DND-41 (cell line): ENCODE results near the gene ZFAND6.

Source experiments
- CTCF ChIP-seq: IDR thresholded peaks from 2 replicates; pipeline ENCODE4 v1.5.1; 2012; ENCODE audit warnings: borderline replicate concordance, low read length, moderate library complexity, mild to moderate bottlenecking; ENCODE audit not compliant: poor library complexity, severe bottlenecking; ENCODE audit errors: extremely low read depth
- EZH2 ChIP-seq: IDR thresholded peaks from 3 replicates; pipeline ENCODE4 v1.6.1; 2012; ENCODE audit warnings: borderline replicate concordance, low read depth, mild to moderate bottlenecking, moderate library complexity, low read length, inconsistent platforms; ENCODE audit not compliant: severe bottlenecking

GRCh38 chr15:80168421-80168820 is 108.9 kb downstream of the ZFAND6 start:
- TF ChIP-seq CTCF (no peak), EZH2 (no peak)
